AG09319 (cell line): ENCODE results near the gene NOXA1.

Source experiments
- DNase-seq: peaks from one replicate; pipeline ENCODE4 v3.0.0-alpha.2; 2010; ENCODE audit warnings: low read depth; ENCODE audit errors: extremely low read depth
- CTCF ChIP-seq: IDR thresholded peaks from 2 replicates; pipeline ENCODE4 v1.5.1; 2011; ENCODE audit warnings: low read depth, mild to moderate bottlenecking, inconsistent platforms, low read length, moderate library complexity

Gene NOXA1

GRCh38 chr9:137416006-137416562, 7.1 kb upstream of the NOXA1 start:
- no peak for DNase-seq
- no peak for TF ChIP-seq CTCF

GRCh38 chr9:137416563-137417151, 6.5 kb upstream of the NOXA1 start:
- DNase-seq: no peak
- TF ChIP-seq CTCF: no peak

GRCh38 chr9:137417161-137418021, 5.8 kb upstream of the NOXA1 start:
- DNase-seq: no peak
- no peak for TF ChIP-seq CTCF

GRCh38 chr9:137421838-137422603, 1.2 kb upstream of the NOXA1 start:
- no peak for DNase-seq
- TF ChIP-seq CTCF: no peak

- no peak for TF ChIP-seq CTCF
- no peak for DNase-seq
These were observed 510 bp downstream of the NOXA1 start for GRCh38 chr9:137423514-137424291.

GRCh38 chr9:137426018-137426681, 3.0 kb downstream of the NOXA1 start:
- no peak for DNase-seq
- TF ChIP-seq CTCF: no peak
